Progenitor cell of endocrine pancreas (in vitro differentiated cells): Measurements from ENCODE around the gene CPLX3. TPM values are rescaled to one million over a fixed set of nuclear protein-coding genes. Genes with fewer than 3 reads are reported as not detected.

Experiments
- DNase-seq: peaks from one replicate; pipeline ENCODE4 v3.0.0; 2021; ENCODE audit warnings: low spot score; ENCODE audit not compliant: unreplicated experiment
- H3K27ac Mint-ChIP-seq: 2 replicates; pipeline ENCODE4 v1.8.0; 2021; ENCODE audit warnings: mild to moderate bottlenecking, moderate library complexity, mixed read lengths
- H3K27me3 Mint-ChIP-seq: 2 replicates; pipeline ENCODE4 v1.8.0; 2021; ENCODE audit warnings: mixed read lengths
- H3K36me3 Mint-ChIP-seq: 2 replicates; pipeline ENCODE4 v1.8.0; 2022; ENCODE audit warnings: mixed read lengths; ENCODE audit not compliant: insufficient read depth
- H3K4me1 Mint-ChIP-seq: 2 replicates; pipeline ENCODE4 v1.8.0; 2021; ENCODE audit warnings: low read depth, mixed read lengths
- H3K4me3 Mint-ChIP-seq: 2 replicates; pipeline ENCODE4 v1.8.0; 2021; ENCODE audit warnings: low read depth, mild to moderate bottlenecking, moderate library complexity, mixed read lengths
- H3K9me3 Mint-ChIP-seq: 2 replicates; pipeline ENCODE4 v1.8.0; 2021; ENCODE audit warnings: low read depth, mixed read lengths
- total RNA-seq: library from RNA; stranded (reverse); gene quantifications from 2 replicates; pipeline ENCODE4 v1.2.1, GENCODE V29; 2021
- TF ChIP-seq, protein P1 (sequence below): fragments of 200-600 bp; sonication (generic); IDR thresholded peaks from one replicate; pipeline ENCODE4 v1.5.0; 2021; ENCODE audit warnings: antibody characterized with exemption, mild to moderate bottlenecking; ENCODE audit not compliant: unreplicated experiment

Gene CPLX3
- total RNA-seq, 1 donor from 2014 or later: not detected

DNA sequence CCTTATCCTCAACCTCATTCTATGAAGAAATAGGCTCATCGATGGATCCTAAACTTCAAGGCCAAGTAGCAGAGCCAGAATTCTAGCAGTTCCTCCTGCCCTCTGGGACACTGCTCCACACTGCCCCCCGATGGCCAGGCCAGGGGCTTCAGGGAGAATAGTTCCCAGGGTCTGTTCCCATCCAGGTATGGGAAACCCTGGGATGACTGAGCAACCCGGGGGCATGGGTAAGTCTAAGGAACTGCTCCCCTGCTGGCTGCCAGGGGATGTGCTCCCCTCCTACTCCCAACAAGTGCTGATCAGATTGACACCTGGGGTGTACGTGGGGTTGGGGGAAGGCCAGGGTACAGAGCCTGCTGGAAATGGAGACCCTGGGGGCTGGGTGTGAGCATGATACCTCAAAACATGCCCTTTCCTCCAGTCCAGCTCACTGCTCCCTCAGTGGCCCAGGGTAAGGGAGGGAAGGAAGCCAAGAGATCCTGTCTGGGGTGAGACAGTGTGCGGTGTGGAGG lies 8.9 kb downstream of the CPLX3 start:
- Mint-ChIP-seq H3K4me1 (no peaks in the 10 kb centered on the region), H3K27me3 (peaks cover 3% of the 10 kb centered on the region), H3K27ac (peak overlapping the region; percentile 21), H3K36me3 (peaks cover 2% of the 10 kb centered on the region), H3K4me3 (no peak overlapping the region), H3K9me3 (no peaks in the 10 kb centered on the region)
- DNase-seq: peak; percentile 69
- TF ChIP-seq, protein P1, sequence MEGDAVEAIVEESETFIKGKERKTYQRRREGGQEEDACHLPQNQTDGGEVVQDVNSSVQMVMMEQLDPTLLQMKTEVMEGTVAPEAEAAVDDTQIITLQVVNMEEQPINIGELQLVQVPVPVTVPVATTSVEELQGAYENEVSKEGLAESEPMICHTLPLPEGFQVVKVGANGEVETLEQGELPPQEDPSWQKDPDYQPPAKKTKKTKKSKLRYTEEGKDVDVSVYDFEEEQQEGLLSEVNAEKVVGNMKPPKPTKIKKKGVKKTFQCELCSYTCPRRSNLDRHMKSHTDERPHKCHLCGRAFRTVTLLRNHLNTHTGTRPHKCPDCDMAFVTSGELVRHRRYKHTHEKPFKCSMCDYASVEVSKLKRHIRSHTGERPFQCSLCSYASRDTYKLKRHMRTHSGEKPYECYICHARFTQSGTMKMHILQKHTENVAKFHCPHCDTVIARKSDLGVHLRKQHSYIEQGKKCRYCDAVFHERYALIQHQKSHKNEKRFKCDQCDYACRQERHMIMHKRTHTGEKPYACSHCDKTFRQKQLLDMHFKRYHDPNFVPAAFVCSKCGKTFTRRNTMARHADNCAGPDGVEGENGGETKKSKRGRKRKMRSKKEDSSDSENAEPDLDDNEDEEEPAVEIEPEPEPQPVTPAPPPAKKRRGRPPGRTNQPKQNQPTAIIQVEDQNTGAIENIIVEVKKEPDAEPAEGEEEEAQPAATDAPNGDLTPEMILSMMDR: peak; percentile 75

GRCh38 chr15:74836846-74837245 lies 10.4 kb downstream of the CPLX3 start:
- no peak for DNase-seq
- TF ChIP-seq, protein P1: no peak
- H3K9me3 Mint-ChIP-seq: no peaks in the 10 kb centered on the region
- no peaks in the 10 kb centered on the region for H3K27me3 Mint-ChIP-seq
- H3K4me3 Mint-ChIP-seq: no peak overlapping the region
- H3K27ac Mint-ChIP-seq: no peak overlapping the region
- H3K36me3 Mint-ChIP-seq: peaks cover 2% of the 10 kb centered on the region
- H3K4me1 Mint-ChIP-seq: peaks cover 2% of the 10 kb centered on the region

DNA sequence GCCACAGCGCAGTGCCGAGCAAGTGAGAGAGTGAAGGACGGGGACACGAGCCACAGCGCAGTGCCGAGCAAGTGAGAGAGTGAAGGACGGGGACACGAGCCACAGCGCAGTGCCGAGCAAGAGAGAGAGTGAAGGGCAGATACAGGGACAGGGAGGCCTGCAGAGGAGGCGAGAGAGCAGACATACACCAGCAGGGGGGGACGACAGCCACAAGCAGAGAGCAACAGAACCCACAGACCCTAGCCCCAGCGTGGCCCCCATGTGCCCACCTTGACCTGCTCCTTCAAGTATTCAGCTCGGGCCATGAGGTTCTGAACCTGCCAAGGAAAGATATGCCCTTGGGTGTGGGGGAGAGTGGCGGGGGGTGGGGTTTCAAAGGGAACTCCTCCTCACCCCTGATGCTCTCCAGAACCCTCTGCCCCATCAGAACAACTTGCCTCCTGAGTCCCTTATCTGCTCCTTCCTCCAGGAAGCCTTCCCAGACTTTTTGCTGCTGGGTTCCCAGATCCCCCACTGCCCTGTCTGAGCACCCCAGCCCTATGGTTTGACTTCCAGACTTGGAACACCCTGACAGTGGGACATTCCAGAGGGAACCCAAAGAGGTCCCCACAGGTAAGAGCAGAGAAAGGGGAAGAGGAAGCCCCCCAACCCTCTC lies 11.2 kb downstream of the CPLX3 start:
- no peak overlapping the region for H3K27ac Mint-ChIP-seq
- H3K4me3 Mint-ChIP-seq: no peak overlapping the region
- H3K36me3 Mint-ChIP-seq: peaks cover 2% of the 10 kb centered on the region
- H3K4me1 Mint-ChIP-seq: peaks cover 8% of the 10 kb centered on the region
- H3K9me3 Mint-ChIP-seq: no peaks in the 10 kb centered on the region
- DNase-seq: no peak
- TF ChIP-seq, protein P1: no peak
- no peaks in the 10 kb centered on the region for H3K27me3 Mint-ChIP-seq

- no peak overlapping the region for H3K27ac Mint-ChIP-seq
- no peaks in the 10 kb centered on the region for H3K27me3 Mint-ChIP-seq
- no peak overlapping the region for H3K4me3 Mint-ChIP-seq
- peaks cover 2% of the 10 kb centered on the region for H3K36me3 Mint-ChIP-seq
- TF ChIP-seq, protein P1: no peak
- H3K4me1 Mint-ChIP-seq: peaks cover 8% of the 10 kb centered on the region
- H3K9me3 Mint-ChIP-seq: no peaks in the 10 kb centered on the region
- no peak for DNase-seq
Observed at GRCh38 chr15:74838137-74838516, 11.7 kb downstream of the CPLX3 start.

- TF ChIP-seq, protein P1: no peak
- Mint-ChIP-seq H3K9me3 (no peaks in the 10 kb centered on the region), H3K4me3 (no peak overlapping the region), H3K4me1 (peaks cover 10% of the 10 kb centered on the region), H3K36me3 (peaks cover 2% of the 10 kb centered on the region), H3K27me3 (no peaks in the 10 kb centered on the region), H3K27ac (no peak overlapping the region)
- DNase-seq: no peak
Observed at GRCh38 chr15:74838746-74839525, 12.5 kb downstream of the CPLX3 start.
